Osteocyte (in vitro differentiated cells): ENCODE data around the gene KIAA1191. TPM values are rescaled to one million over a fixed set of nuclear protein-coding genes. Genes with fewer than 3 reads are reported as not detected.
A peak's percentile ranks its signal among the peaks of the same experiment; 100 is the strongest.
"Not testable (repeated sequence)": the region's sequence is repeated elsewhere in the genome, so short reads cannot be mapped to it uniquely, and the experiment has no call there.

Experiments
- DNase-seq: peaks from one replicate; pipeline ENCODE4 v3.0.0; 2021; ENCODE audit warnings: mixed read lengths; ENCODE audit not compliant: unreplicated experiment; ENCODE audit errors: extremely low spot score
- H3K27ac Mint-ChIP-seq: one replicate; pipeline ENCODE4 v1.8.0; 2021; ENCODE audit warnings: mild to moderate bottlenecking, mixed read lengths; ENCODE audit not compliant: unreplicated experiment
- H3K27me3 Mint-ChIP-seq: one replicate; pipeline ENCODE4 v1.8.0; 2021; ENCODE audit warnings: mixed read lengths; ENCODE audit not compliant: unreplicated experiment
- H3K36me3 Mint-ChIP-seq: one replicate; pipeline ENCODE4 v1.8.0; 2021; ENCODE audit warnings: mixed read lengths; ENCODE audit not compliant: unreplicated experiment
- H3K4me1 Mint-ChIP-seq: one replicate; pipeline ENCODE4 v1.8.0; 2021; ENCODE audit warnings: mixed read lengths; ENCODE audit not compliant: unreplicated experiment
- H3K4me3 Mint-ChIP-seq: one replicate; pipeline ENCODE4 v1.8.0; 2021; ENCODE audit warnings: mild to moderate bottlenecking, moderate library complexity, mixed read lengths; ENCODE audit not compliant: unreplicated experiment
- H3K9me3 Mint-ChIP-seq: one replicate; pipeline ENCODE4 v1.8.0; 2021; ENCODE audit warnings: mixed read lengths; ENCODE audit not compliant: unreplicated experiment
- microRNA-seq: library from miRNA; unstranded; fragments of <30 nt; microRNA quantifications from one replicate; pipeline ENCODE4 v1.1.0, GENCODE V29; 2020; ENCODE audit not compliant: unreplicated experiment
- total RNA-seq: library from RNA; stranded (reverse); gene quantifications from 2 replicates; pipeline ENCODE4 v1.2.1, GENCODE V29; 2021
- TF ChIP-seq, protein P1 (sequence below): fragments of 200-600 bp; sonication (generic); IDR thresholded peaks from 2 replicates; pipeline ENCODE4 v1.5.0; 2021; ENCODE audit warnings: antibody characterized with exemption, mild to moderate bottlenecking, moderate library complexity

Gene KIAA1191
- total RNA-seq, 1 donor from 2014 or later = 89.7 TPM

DNA sequence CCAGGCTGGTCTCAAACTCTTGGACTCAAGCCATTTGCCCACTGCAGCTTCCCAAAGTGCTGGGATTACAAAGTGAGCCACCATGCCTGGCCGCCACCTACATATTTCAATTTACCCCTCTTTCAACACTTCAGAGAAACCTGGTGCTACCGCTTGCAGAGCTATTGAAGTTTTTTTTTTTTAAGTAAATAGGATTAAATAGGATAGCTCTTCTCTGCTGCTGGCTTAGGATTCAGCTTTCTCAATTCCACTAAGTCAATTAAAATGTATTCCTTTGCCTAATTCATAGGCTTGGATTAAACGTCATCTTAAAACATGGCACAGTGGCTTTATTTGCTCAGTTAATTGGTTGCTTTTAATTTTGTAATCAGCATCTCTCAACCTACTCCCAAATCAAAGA, 41.0 kb downstream of the KIAA1191 start:
- H3K27me3 Mint-ChIP-seq = no peaks in the 10 kb centered on the region
- peaks cover 27% of the 10 kb centered on the region for H3K36me3 Mint-ChIP-seq
- no peaks in the 10 kb centered on the region for H3K4me1 Mint-ChIP-seq
- no peak overlapping the region for H3K4me3 Mint-ChIP-seq
- TF ChIP-seq, protein P1, sequence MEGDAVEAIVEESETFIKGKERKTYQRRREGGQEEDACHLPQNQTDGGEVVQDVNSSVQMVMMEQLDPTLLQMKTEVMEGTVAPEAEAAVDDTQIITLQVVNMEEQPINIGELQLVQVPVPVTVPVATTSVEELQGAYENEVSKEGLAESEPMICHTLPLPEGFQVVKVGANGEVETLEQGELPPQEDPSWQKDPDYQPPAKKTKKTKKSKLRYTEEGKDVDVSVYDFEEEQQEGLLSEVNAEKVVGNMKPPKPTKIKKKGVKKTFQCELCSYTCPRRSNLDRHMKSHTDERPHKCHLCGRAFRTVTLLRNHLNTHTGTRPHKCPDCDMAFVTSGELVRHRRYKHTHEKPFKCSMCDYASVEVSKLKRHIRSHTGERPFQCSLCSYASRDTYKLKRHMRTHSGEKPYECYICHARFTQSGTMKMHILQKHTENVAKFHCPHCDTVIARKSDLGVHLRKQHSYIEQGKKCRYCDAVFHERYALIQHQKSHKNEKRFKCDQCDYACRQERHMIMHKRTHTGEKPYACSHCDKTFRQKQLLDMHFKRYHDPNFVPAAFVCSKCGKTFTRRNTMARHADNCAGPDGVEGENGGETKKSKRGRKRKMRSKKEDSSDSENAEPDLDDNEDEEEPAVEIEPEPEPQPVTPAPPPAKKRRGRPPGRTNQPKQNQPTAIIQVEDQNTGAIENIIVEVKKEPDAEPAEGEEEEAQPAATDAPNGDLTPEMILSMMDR = no peak
- H3K27ac Mint-ChIP-seq = no peak overlapping the region
- no peaks in the 10 kb centered on the region for H3K9me3 Mint-ChIP-seq
- no peak for DNase-seq

DNA sequence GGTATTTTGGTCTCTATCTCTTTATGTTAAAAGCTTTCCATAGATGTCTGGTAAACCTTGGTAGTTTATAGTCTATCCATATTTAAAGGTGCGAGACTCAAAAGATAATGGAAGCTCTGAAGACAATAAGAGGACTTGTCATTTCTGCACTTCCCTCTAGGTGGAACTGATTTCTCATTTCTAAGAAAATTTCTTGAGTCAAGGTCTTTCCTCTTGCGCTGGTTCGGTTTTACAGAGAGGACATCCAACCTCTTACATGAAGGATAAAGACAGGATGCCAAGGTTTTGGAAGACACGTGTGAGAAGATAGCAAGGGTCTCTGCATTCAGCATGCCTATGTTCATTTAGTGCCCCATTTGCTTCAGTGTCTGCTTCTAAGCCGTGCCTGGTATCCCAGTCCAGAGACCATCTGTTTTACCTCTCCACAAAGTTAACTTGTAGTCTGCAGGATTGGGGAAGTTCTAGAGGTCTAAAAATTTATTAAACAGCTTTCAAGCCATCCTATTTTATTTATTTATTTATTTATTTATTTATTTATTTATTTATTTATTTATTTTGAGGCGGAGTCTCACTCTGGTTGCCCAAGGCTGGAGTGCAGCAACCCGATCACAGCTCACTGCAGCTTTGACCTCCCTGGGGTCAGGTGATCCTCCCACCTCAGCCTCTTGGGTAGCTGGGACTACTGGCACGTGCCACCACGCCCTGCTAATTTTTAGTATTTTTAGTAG, 41.6 kb downstream of the KIAA1191 start:
- DNase-seq = no peak

DNA sequence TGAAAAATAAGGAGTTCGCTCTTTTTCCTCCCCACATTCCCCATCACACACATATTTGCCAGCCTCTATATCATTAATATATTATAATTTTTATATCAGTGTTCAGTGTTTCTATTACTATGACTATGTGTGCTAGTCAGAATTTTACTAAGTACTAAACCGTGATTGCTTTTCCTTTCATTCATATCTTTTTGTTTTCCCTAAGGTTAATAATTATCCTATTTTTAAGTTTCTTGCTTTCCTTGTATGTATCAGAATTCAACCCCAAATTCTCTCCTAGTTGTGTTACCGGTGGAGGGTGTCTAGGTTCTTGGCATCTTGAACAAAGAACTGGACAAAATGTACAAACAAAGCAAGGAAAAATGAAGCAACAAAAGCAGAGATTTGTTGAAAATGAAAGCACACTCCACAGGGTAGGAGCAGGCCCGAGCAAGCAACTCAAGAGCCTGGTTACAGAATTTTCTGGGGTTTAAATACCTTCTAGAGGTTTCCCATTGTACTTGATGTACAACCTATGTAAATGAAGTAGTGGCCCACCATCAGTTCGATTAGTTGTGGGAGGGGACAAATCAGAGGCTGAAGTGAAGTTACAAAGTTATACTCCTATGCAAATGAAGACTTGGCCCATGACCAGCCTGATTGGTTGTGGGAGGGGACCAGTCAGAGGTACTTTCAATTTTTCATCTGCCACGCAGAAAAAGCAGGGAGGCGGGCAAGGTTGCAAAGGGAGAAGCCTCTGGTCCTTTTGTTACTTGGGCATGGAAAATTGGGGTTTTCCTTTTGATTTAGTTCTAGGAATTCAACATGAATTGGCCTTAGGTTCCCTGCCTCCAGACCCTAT, 43.8 kb downstream of the KIAA1191 start:
- H3K27me3 Mint-ChIP-seq = no peaks in the 10 kb centered on the region
- no peak overlapping the region for H3K27ac Mint-ChIP-seq
- no peaks in the 10 kb centered on the region for H3K9me3 Mint-ChIP-seq
- H3K4me3 Mint-ChIP-seq = no peak overlapping the region
- TF ChIP-seq, protein P1 = no peak
- peaks cover 35% of the 10 kb centered on the region for H3K36me3 Mint-ChIP-seq
- no peak for DNase-seq
- H3K4me1 Mint-ChIP-seq = no peaks in the 10 kb centered on the region

More for the DNA sequence above, 41.6 kb downstream of the KIAA1191 start:
- H3K4me1 Mint-ChIP-seq = no peaks in the 10 kb centered on the region
- no peak overlapping the region for H3K4me3 Mint-ChIP-seq
- no peak overlapping the region for H3K27ac Mint-ChIP-seq
- peaks cover 33% of the 10 kb centered on the region for H3K36me3 Mint-ChIP-seq
- TF ChIP-seq, protein P1 = peak; percentile 25
- no peaks in the 10 kb centered on the region for H3K27me3 Mint-ChIP-seq
- no peaks in the 10 kb centered on the region for H3K9me3 Mint-ChIP-seq

DNA sequence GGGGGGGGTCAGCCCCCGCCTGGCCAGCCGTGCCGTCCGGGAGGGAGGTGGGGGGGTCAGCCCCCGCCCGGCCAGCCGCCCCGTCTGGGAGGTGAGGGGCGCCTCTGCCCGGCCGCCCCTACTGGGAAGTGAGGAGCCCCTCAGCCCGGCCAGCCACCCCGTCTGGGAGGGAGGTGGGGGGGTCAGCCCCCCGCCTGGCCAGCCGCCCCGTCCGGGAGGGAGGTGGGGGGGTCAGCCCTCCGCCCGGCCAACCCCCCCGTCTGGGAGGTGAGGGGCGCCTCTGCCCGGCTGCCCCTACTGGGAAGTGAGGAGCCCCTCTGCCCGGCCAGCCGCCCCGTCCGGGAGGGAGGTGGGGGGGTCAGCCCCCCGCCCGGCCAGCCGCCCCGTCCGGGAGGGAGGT, 56.2 kb downstream of the KIAA1191 start:
- not testable (repeated sequence) for H3K4me1 Mint-ChIP-seq, H3K27ac Mint-ChIP-seq, DNase-seq, H3K4me3 Mint-ChIP-seq, H3K9me3 Mint-ChIP-seq, H3K27me3 Mint-ChIP-seq
- peaks cover 27% of the 10 kb centered on the region for H3K36me3 Mint-ChIP-seq

Small RNAs within 50 kb of the gene (microRNA-seq; reads per million reads assigned to microRNA genes)
- 7.7 reads per million, percentile 8 among the genes with 10 or more reads in this experiment for gene MIR1271

Other genes with a start within 250 kb of the KIAA1191 start
- gene SIMC1, start 123.3 kb downstream of the KIAA1191 start, total RNA-seq = 19.7 and 22.4 TPM in 2 replicates
- 25.9 and 32.8 TPM in 2 replicates for gene ARL10, start 3.7 kb upstream of the KIAA1191 start, total RNA-seq
- 15.5 and 19.8 TPM in 2 replicates for gene NOP16, start 26.8 kb upstream of the KIAA1191 start, total RNA-seq
- 79.3 and 83.8 TPM in 2 replicates for gene HIGD2A, start 27.0 kb upstream of the KIAA1191 start, total RNA-seq
- 89.0 and 95.1 TPM in 2 replicates for gene CLTB, start 54.8 kb upstream of the KIAA1191 start, total RNA-seq
- gene FAF2, start 86.6 kb upstream of the KIAA1191 start, total RNA-seq = 46.9 and 47.6 TPM in 2 replicates
- 47.3 and 53.0 TPM in 2 replicates for gene RNF44, start 175.6 kb upstream of the KIAA1191 start, total RNA-seq
- gene CDHR2, start 187.6 kb upstream of the KIAA1191 start, total RNA-seq = 0.34 and 0.43 TPM in 2 replicates
- 1.6 TPM in 2 replicates for gene GPRIN1, start 248.4 kb upstream of the KIAA1191 start, total RNA-seq